SJSA1 (cell line): ENCODE data around the gene NID2. TPM values are rescaled to one million over a fixed set of nuclear protein-coding genes. Genes with fewer than 3 reads are reported as not detected.

Source experiments
- DNase-seq, 2 experiments: peaks; one replicate each; pipeline ENCODE4 v3.0.0-alpha.2; 2015 to 2020; ENCODE audit warnings: low spot score in 2 of 2, low read depth in 1 of 2
- H3K27ac ChIP-seq: fragments of 250-450 bp; sonication (Bioruptor Pico); 2 replicates; pipeline ENCODE4 v1.5.1; 2020; ENCODE audit warnings: mild to moderate bottlenecking, moderate library complexity
- H3K27me3 ChIP-seq: fragments of 250-450 bp; sonication (Bioruptor Pico); replicated peaks from 2 replicates; pipeline ENCODE4 v1.5.1; 2020; ENCODE audit warnings: mild to moderate bottlenecking, moderate library complexity
- H3K36me3 ChIP-seq: fragments of 250-450 bp; sonication (Bioruptor Pico); 2 replicates; pipeline ENCODE4 v1.5.1; 2020; ENCODE audit warnings: mild to moderate bottlenecking
- H3K4me1 ChIP-seq: fragments of 250-450 bp; sonication (Bioruptor Pico); replicated peaks from 2 replicates; pipeline ENCODE4 v1.6.1; 2021; ENCODE audit warnings: mild to moderate bottlenecking
- H3K4me3 ChIP-seq: fragments of 250-450 bp; sonication (Bioruptor Pico); 2 replicates; pipeline ENCODE4 v1.5.1; 2020; ENCODE audit warnings: mild to moderate bottlenecking
- H3K9me3 ChIP-seq: fragments of 250-450 bp; sonication (Bioruptor Pico); replicated peaks from 2 replicates; pipeline ENCODE4 v1.5.1; 2020; ENCODE audit warnings: mild to moderate bottlenecking
- total RNA-seq: library from RNA; depleted of rRNA; stranded (reverse); fragments of >200 nt; shearing (Covaris generic); gene quantifications from 2 replicates; pipeline ENCODE4 v1.2.3, GENCODE V29; 2014; rRNA removed

NID2 gene
- total RNA-seq, 1 experiment from 2014 or later: 63.9 TPM

DNA sequence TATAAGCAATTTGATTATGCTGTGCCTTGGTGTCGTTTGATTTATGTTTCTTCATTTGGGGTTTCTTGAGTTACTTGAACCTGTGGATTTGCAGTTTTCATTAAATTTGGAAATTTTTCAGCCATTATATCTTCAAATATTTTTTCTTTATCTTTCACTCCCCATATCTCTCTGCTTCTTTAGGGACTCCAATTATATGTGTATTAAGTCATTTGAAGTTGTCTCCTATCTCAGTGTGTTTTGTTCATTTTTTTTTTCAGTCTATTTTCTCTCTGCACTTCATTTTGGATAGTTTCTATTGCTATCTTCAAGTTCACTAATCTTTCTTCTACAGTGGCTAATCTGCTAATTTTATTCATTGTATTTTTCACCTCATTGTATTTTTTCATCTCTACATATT lies 108.9 kb downstream of the NID2 start:
- no peak for DNase-seq

GRCh38 chr14:51957950-51958349 lies 110.9 kb downstream of the NID2 start:
- H3K27me3 ChIP-seq: no peaks in the 10 kb centered on the region
- peaks cover 36% of the 10 kb centered on the region for H3K4me1 ChIP-seq
- no peaks in the 10 kb centered on the region for H3K36me3 ChIP-seq
- DNase-seq: peak; percentile 53 to 56
- no peak overlapping the region for H3K4me3 ChIP-seq
- no peaks in the 10 kb centered on the region for H3K9me3 ChIP-seq
- no peak overlapping the region for H3K27ac ChIP-seq

More for the DNA sequence above, 108.9 kb downstream of the NID2 start:
- Histone ChIP-seq H3K27me3 (no peaks in the 10 kb centered on the region), H3K4me3 (no peak overlapping the region), H3K9me3 (no peaks in the 10 kb centered on the region), H3K36me3 (no peaks in the 10 kb centered on the region), H3K27ac (no peak overlapping the region), H3K4me1 (peaks cover 42% of the 10 kb centered on the region)

Other genes starting within 250 kb of the NID2 start
- 13.1 and 23.2 TPM in 2 replicates for gene GNG2, start 208.4 kb downstream of the NID2 start, total RNA-seq
- gene RTRAF, start 79.5 kb downstream of the NID2 start, total RNA-seq: 101 and 111 TPM in 2 replicates
- gene PTGDR, start 198.6 kb upstream of the NID2 start, total RNA-seq: not detected in 2 replicates
- gene PTGER2, start 245.3 kb upstream of the NID2 start, total RNA-seq: 2.5 and 2.9 TPM in 2 replicates